Mesendoderm (in vitro differentiated cells): Measurements from ENCODE around the gene KCTD19.
A peak's percentile ranks its signal among the peaks of the same experiment; 100 is the strongest.

Experiments used
- DNase-seq: peaks from one replicate; pipeline ENCODE4 v3.0.0; 2013
- H2AK5ac ChIP-seq: 2 replicates; pipeline ENCODE4 v1.6.1; 2013; ENCODE audit warnings: low read length, inconsistent platforms
- H2BK120ac ChIP-seq: 2 replicates; pipeline ENCODE4 v1.6.1; 2013; ENCODE audit warnings: low read depth, mild to moderate bottlenecking, low read length, moderate library complexity, mixed read lengths
- H2BK15ac ChIP-seq: replicated peaks from 2 replicates; pipeline ENCODE4 v1.6.1; 2013; ENCODE audit warnings: low read depth, mild to moderate bottlenecking, moderate library complexity
- H2BK5ac ChIP-seq: 2 replicates; pipeline ENCODE4 v1.6.1; 2013; ENCODE audit warnings: low read length, inconsistent platforms
- H3K18ac ChIP-seq: 2 replicates; pipeline ENCODE4 v1.6.1; 2013; ENCODE audit warnings: mild to moderate bottlenecking, low read length, mixed read lengths
- H3K23ac ChIP-seq: one replicate; pipeline ENCODE4 v1.6.1; 2013; ENCODE audit warnings: low read length
- H3K27ac ChIP-seq: 2 replicates; pipeline ENCODE4 v1.5.1; 2013; ENCODE audit warnings: low read depth, mild to moderate bottlenecking, inconsistent platforms, low read length, moderate library complexity
- H3K27me3 ChIP-seq: 2 replicates; pipeline ENCODE4 v1.6.1; 2013; ENCODE audit warnings: low read length, control low read depth, mild to moderate bottlenecking, inconsistent platforms; ENCODE audit not compliant: insufficient read depth, poor library complexity
- H3K36me3 ChIP-seq: 2 replicates; pipeline ENCODE4 v1.6.1; 2013; ENCODE audit warnings: low read length, inconsistent platforms; ENCODE audit not compliant: control insufficient read depth, insufficient read depth
- H3K4ac ChIP-seq: one replicate; pipeline ENCODE4 v1.6.1; 2013; ENCODE audit warnings: low read depth, mild to moderate bottlenecking, low read length, moderate library complexity
- H3K4me1 ChIP-seq: 2 replicates; pipeline ENCODE4 v1.6.1; 2013; ENCODE audit warnings: low read depth, low read length, inconsistent platforms; ENCODE audit not compliant: control insufficient read depth
- H3K4me2 ChIP-seq: 2 replicates; pipeline ENCODE4 v1.6.1; 2013; ENCODE audit warnings: low read length
- H3K4me3 ChIP-seq: 2 replicates; pipeline ENCODE4 v1.5.1; 2013; ENCODE audit warnings: mild to moderate bottlenecking, low read length
- H3K56ac ChIP-seq: one replicate; pipeline ENCODE4 v1.6.1; 2013; ENCODE audit warnings: low read length
- H3K79me1 ChIP-seq: 2 replicates; pipeline ENCODE4 v1.6.1; 2013; ENCODE audit warnings: low read length, inconsistent platforms
- H3K79me2 ChIP-seq: 2 replicates; pipeline ENCODE4 v1.6.1; 2013; ENCODE audit warnings: mild to moderate bottlenecking, low read length; ENCODE audit not compliant: control insufficient read depth, insufficient read depth
- H3K9ac ChIP-seq: 2 replicates; pipeline ENCODE4 v1.6.1; 2013; ENCODE audit warnings: low read length, inconsistent platforms
- H4K5ac ChIP-seq: one replicate; pipeline ENCODE4 v1.6.1; 2013; ENCODE audit warnings: low read length
- H4K8ac ChIP-seq: one replicate; pipeline ENCODE4 v1.6.1; 2013; ENCODE audit warnings: low read depth, mild to moderate bottlenecking, control low read depth, low read length, moderate library complexity
- WGBS: extraction: QIAGEN DNeasy Blood & Tissue Kit; methylation state at CpG from one replicate; pipeline ENCODE4 v1.1.7; 2013; ENCODE audit warnings: low lambda C conversion rate, missing lambda C conversion rate; ENCODE audit not compliant: insufficient coverage; ENCODE audit errors: extremely low coverage; 5-methylcytosine and 5-hydroxymethylcytosine counted together

The KCTD19 gene

DNA sequence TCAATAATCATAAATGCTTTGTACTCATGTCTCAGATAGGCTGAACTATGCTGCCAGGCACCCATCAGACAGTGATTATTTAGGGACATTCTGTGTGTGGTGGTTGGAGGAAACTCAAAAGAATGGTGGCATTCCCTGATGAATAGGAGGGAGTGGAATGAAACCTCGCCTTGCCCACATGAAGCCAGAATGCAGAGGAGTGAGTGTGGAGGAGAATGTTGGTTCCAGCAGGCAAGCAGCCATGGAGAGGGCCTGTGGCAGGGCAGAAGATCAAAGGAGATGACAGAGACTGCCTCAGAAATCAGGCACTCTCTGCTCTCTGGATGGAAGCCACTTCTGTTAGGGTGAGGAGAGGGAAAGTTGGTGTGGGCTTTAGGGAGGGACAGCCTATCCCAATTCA is 22.5 kb downstream of the KCTD19 start:
- Histone ChIP-seq H2AK5ac (no peak overlapping the region), H3K4ac (no peak overlapping the region), H3K27me3 (no peaks in the 10 kb centered on the region), H4K5ac (no peak overlapping the region), H3K23ac (no peak overlapping the region), H3K36me3 (no peaks in the 10 kb centered on the region), H3K56ac (no peak overlapping the region), H3K27ac (no peak overlapping the region), H3K4me2 (no peak overlapping the region), H3K9ac (no peak overlapping the region), H2BK15ac (no peak overlapping the region), H3K4me1 (no peaks in the 10 kb centered on the region), H2BK5ac (no peak overlapping the region), H3K79me2 (no peaks in the 10 kb centered on the region), H3K79me1 (no peaks in the 10 kb centered on the region), H2BK120ac (no peak overlapping the region), H4K8ac (no peak overlapping the region), H3K18ac (no peak overlapping the region), H3K4me3 (no peak overlapping the region)
- no peak for DNase-seq
- no CpG with 5 or more reads among the region's 1 CpG for WGBS

- Histone ChIP-seq H3K4me1 (no peaks in the 10 kb centered on the region), H2BK15ac (no peak overlapping the region), H3K23ac (no peak overlapping the region), H2BK5ac (no peak overlapping the region), H4K8ac (no peak overlapping the region), H3K27me3 (no peaks in the 10 kb centered on the region), H3K18ac (no peak overlapping the region), H3K79me2 (no peaks in the 10 kb centered on the region), H3K9ac (no peak overlapping the region), H3K27ac (no peak overlapping the region), H3K56ac (no peak overlapping the region), H3K4me3 (no peak overlapping the region), H4K5ac (no peak overlapping the region), H3K4me2 (no peak overlapping the region), H2AK5ac (no peak overlapping the region), H3K4ac (no peak overlapping the region), H2BK120ac (no peak overlapping the region), H3K36me3 (no peaks in the 10 kb centered on the region), H3K79me1 (no peaks in the 10 kb centered on the region)
- peak; percentile 8 for DNase-seq
- WGBS, result no CpG with 5 or more reads among the region's 8 CpGs
Measured at GRCh38 chr16:67302970-67303369, 23.6 kb downstream of the KCTD19 start.

DNA sequence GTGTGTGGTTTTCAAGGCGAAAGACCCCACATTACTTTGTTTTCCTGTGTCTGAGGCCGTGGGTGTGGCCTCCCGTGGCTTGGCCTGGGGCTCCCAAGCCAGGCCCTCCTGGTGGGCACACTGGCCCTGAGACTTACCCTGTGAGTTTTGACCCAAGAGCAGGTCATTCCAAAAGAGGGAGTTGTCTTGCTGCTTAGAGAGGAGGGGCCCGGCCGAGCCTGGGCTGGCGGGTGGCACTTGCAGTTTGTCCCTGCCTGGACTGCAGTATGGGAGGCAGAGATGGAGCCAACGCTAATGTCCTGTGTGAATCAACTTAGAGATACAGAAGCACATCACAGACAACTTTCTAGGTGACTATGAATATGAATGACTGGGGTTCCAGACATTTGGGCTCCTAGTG is 24.5 kb downstream of the KCTD19 start:
- no peaks in the 10 kb centered on the region for H3K79me2 ChIP-seq
- H2BK120ac ChIP-seq, result no peak overlapping the region
- H4K5ac ChIP-seq, result no peak overlapping the region
- no peak overlapping the region for H4K8ac ChIP-seq
- no CpG with 5 or more reads among the region's 7 CpGs for WGBS
- no peak overlapping the region for H3K56ac ChIP-seq
- no peak overlapping the region for H3K4me3 ChIP-seq
- no peaks in the 10 kb centered on the region for H3K79me1 ChIP-seq
- DNase-seq, result no peak
- no peaks in the 10 kb centered on the region for H3K27me3 ChIP-seq
- H2AK5ac ChIP-seq, result no peak overlapping the region
- no peaks in the 10 kb centered on the region for H3K36me3 ChIP-seq
- H3K4me1 ChIP-seq, result no peaks in the 10 kb centered on the region
- H3K23ac ChIP-seq, result no peak overlapping the region
- H3K9ac ChIP-seq, result no peak overlapping the region
- H3K4me2 ChIP-seq, result no peak overlapping the region
- H3K27ac ChIP-seq, result no peak overlapping the region
- no peak overlapping the region for H3K4ac ChIP-seq
- no peak overlapping the region for H3K18ac ChIP-seq
- no peak overlapping the region for H2BK5ac ChIP-seq
- H2BK15ac ChIP-seq, result no peak overlapping the region

GRCh38 chr16:67301080-67301782 is 25.3 kb downstream of the KCTD19 start:
- Histone ChIP-seq H3K4me3 (no peak overlapping the region), H4K5ac (no peak overlapping the region), H3K4me1 (no peaks in the 10 kb centered on the region), H3K18ac (no peak overlapping the region), H3K4me2 (no peak overlapping the region), H3K56ac (no peak overlapping the region), H3K27me3 (no peaks in the 10 kb centered on the region), H2AK5ac (no peak overlapping the region), H3K79me2 (no peaks in the 10 kb centered on the region), H3K79me1 (no peaks in the 10 kb centered on the region), H3K4ac (no peak overlapping the region), H4K8ac (no peak overlapping the region), H2BK5ac (no peak overlapping the region), H3K9ac (no peak overlapping the region), H3K27ac (no peak overlapping the region), H2BK120ac (no peak overlapping the region), H3K23ac (no peak overlapping the region), H2BK15ac (no peak overlapping the region), H3K36me3 (no peaks in the 10 kb centered on the region)
- no CpG with 5 or more reads among the region's 11 CpGs for WGBS
- DNase-seq, result no peak

DNA sequence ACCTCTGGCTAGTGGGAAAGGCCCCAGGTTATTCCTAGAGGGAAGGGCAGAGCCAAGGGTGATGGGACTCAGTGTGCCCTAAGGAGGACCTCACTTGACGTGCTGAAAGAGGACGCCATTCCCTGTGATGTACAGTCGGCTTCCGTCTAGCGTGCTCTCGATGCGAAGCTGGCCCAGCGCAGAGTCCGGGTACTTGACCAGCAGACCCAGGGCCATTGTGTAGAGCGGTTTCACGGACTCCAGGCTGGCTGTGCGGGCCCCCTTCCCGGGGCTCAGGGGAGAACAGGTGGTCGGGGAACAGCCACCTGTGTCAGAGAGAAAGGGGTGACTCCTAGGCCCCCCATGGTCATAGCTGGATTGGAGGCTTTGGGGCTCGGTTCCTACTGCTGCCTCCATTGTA is 27.3 kb downstream of the KCTD19 start:
- Histone ChIP-seq H3K18ac (no peak overlapping the region), H3K4me3 (no peak overlapping the region), H3K79me2 (no peaks in the 10 kb centered on the region), H2BK15ac (no peak overlapping the region), H4K5ac (no peak overlapping the region), H3K27ac (no peak overlapping the region), H3K4me1 (no peaks in the 10 kb centered on the region), H3K56ac (no peak overlapping the region), H3K4me2 (no peak overlapping the region), H2AK5ac (no peak overlapping the region), H3K36me3 (no peaks in the 10 kb centered on the region), H3K23ac (no peak overlapping the region), H3K9ac (no peak overlapping the region), H3K79me1 (no peaks in the 10 kb centered on the region), H2BK120ac (no peak overlapping the region), H3K27me3 (no peaks in the 10 kb centered on the region), H4K8ac (no peak overlapping the region), H2BK5ac (no peak overlapping the region), H3K4ac (no peak overlapping the region)
- no CpG with 5 or more reads among the region's 15 CpGs for WGBS
- DNase-seq, result no peak

DNA sequence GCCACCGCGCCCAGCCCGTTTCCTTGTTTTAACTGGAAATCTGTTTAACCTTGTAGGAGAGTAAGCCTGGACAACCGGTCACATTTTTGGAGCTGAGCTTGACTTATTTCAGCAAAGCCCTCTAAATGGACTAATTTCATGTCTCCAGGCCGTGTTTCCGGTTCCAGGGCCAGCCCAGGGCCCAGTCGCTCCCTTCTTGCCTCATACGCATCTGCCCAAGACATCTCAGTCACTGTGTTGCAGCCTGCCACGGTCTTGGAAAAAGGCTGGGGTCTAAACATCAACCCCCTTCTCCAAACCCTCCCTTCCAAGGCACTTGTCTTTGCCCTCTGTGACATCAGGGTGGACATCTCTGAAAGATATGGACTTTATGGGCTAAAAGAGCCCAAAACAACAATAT is 28.3 kb downstream of the KCTD19 start:
- Histone ChIP-seq H3K36me3 (no peaks in the 10 kb centered on the region), H3K4ac (no peak overlapping the region), H3K79me2 (no peaks in the 10 kb centered on the region), H2BK15ac (no peak overlapping the region), H2BK120ac (no peak overlapping the region), H2BK5ac (no peak overlapping the region), H3K9ac (no peak overlapping the region), H3K23ac (no peak overlapping the region), H3K4me3 (no peak overlapping the region), H2AK5ac (no peak overlapping the region), H3K18ac (no peak overlapping the region), H3K27me3 (no peaks in the 10 kb centered on the region), H4K8ac (no peak overlapping the region), H3K4me2 (no peak overlapping the region), H3K4me1 (no peaks in the 10 kb centered on the region), H3K56ac (no peak overlapping the region), H4K5ac (no peak overlapping the region), H3K27ac (no peak overlapping the region), H3K79me1 (no peaks in the 10 kb centered on the region)
- no CpG with 5 or more reads among the region's 9 CpGs for WGBS
- DNase-seq, result no peak
